K562 treated with DMSO at 1 percent for 12 hours (cell line): Measurements from ENCODE around the gene NDP. TPM values are rescaled to one million over a fixed set of nuclear protein-coding genes. Genes with fewer than 3 reads are reported as not detected.

Experiments used
- total RNA-seq: library from RNA; unstranded; fragments of 300-600 nt; gene quantifications from 2 replicates; pipeline ENCODE4 v1.2.3, GENCODE V29; 2022; ENCODE audit not compliant: insufficient read depth

Gene NDP
- not detected in 2 replicates for total RNA-seq

GRCh38 chrX:43973249-43974099 is at the start of gene NDP:
Gene NDP (minus strand): TSS chrX:43973390. CDS start chrX:43958645, 14,745 bp downstream.

Other genes with a start within 250 kb of the NDP start
- gene MAOB, start 90.9 kb downstream of the NDP start, total RNA-seq, result not detected in 2 replicates